K562 (cell line): ENCODE results near the gene CNGB1. TPM values are rescaled to one million over a fixed set of nuclear protein-coding genes. Genes with fewer than 3 reads are reported as not detected.

Experiments used
- ATAC-seq: fragments of 200-7000 bp; cut with Tn5 transposase; 3 replicates; pipeline ENCODE4 v1.9.1; 2020; ENCODE audit warnings: moderate library complexity
- BruUV-seq: library from RNA; stranded (reverse); fragments of 400-500 nt; replicated peaks from 2 replicates; lab custom pipeline; 2021; lab: Mats Ljungman, UMichigan
- CTCF ChIA-PET: fragments of 300-600 bp; formaldehyde crosslinking; extraction: SDS; loops from one replicate; lab custom pipeline; 2021; ENCODE audit warnings: low intra/inter-chr PET ratio; lab: Yijun Ruan, JAX
- POLR2A ChIA-PET: fragments of 300-600, 350-650 bp; sonication (Branson Sonifier 250); formaldehyde crosslinking; extraction: SDS; loops from one replicate; lab custom pipeline; 2021; ENCODE audit warnings: antibody characterized with exemption, inconsistent platforms; lab: Yijun Ruan, JAX
- DNase-seq, 4 experiments: peaks; one replicate each; pipeline versions ENCODE4 v3.0.0 to v3.0.0-alpha.2; 2011 to 2018; ENCODE audit warnings: low spot score in 3 of 4, mixed read lengths in 3 of 4; ENCODE audit errors: extremely low read depth in 1 of 4
- FAIRE-seq: peaks from 2 replicates; lab custom pipeline; 2011; peaks lifted over from hg19 to GRCh38; lab: Jason Lieb, UNC
- H2AFZ ChIP-seq: 2 replicates; pipeline ENCODE4 v1.6.0; 2011; ENCODE audit warnings: low read depth, low read length, control low read depth, inconsistent platforms
- H3K27ac ChIP-seq: fragments of 200-600 bp; 3 replicates; pipeline ENCODE4 v1.8.0; 2011; ENCODE audit warnings: low read depth, mild to moderate bottlenecking, control low read depth, inconsistent platforms, low read length, moderate library complexity, mixed read lengths; ENCODE audit errors: extremely low read depth
- H3K27me3 ChIP-seq, 2 experiments: fragments of 300-600 bp in 1 of 2; 2 replicates in 1 of 2; 3 replicates in 1 of 2; pipeline versions ENCODE4 v1.6.0 to v1.8.0; 2011; ENCODE audit warnings: inconsistent platforms in 2 of 2, low read length in 2 of 2, mild to moderate bottlenecking in 1 of 2, mixed read lengths in 1 of 2, moderate library complexity in 1 of 2; ENCODE audit not compliant: control insufficient read depth in 2 of 2, insufficient read depth in 2 of 2
- H3K36me3 ChIP-seq: fragments of 300-600 bp; 3 replicates; pipeline ENCODE4 v1.8.0; 2011; ENCODE audit warnings: mild to moderate bottlenecking, low read length, inconsistent platforms; ENCODE audit not compliant: control insufficient read depth, insufficient read depth
- H3K4me1 ChIP-seq, 2 experiments: fragments of 200-600 bp in 1 of 2; replicated peaks in 1 of 2; 2 replicates in 1 of 2; 3 replicates in 1 of 2; pipeline versions ENCODE4 v1.5.1 to v1.8.0; 2011; ENCODE audit warnings: inconsistent platforms in 2 of 2, low read length in 2 of 2, mild to moderate bottlenecking in 1 of 2, mixed read lengths in 1 of 2, moderate library complexity in 1 of 2; ENCODE audit not compliant: control insufficient read depth in 2 of 2, insufficient read depth in 2 of 2
- H3K4me2 ChIP-seq: 2 replicates; pipeline ENCODE4 v1.6.1; 2011; ENCODE audit warnings: low read length, control low read depth, inconsistent platforms, mixed read lengths; ENCODE audit not compliant: insufficient read depth
- H3K4me3 ChIP-seq: fragments of 200-600 bp; sonication (generic), shearing (Covaris generic); 2 replicates; pipeline ENCODE4 v1.5.1; 2016; ENCODE audit warnings: control low read depth, inconsistent platforms
- H3K79me2 ChIP-seq: fragments of 200-600 bp; 3 replicates; pipeline ENCODE4 v1.8.0; 2011; ENCODE audit warnings: low read length, inconsistent platforms; ENCODE audit not compliant: control insufficient read depth, insufficient read depth
- H3K9ac ChIP-seq, 2 experiments: 2 replicates each; pipeline versions ENCODE4 v1.6.0 to v1.6.1; 2011; ENCODE audit warnings: low read depth in 2 of 2, low read length in 2 of 2, control low read depth in 1 of 2, inconsistent platforms in 1 of 2, mild to moderate bottlenecking in 1 of 2, mixed read lengths in 1 of 2; ENCODE audit not compliant: insufficient read depth in 1 of 2
- H3K9me1 ChIP-seq: one replicate; pipeline ENCODE4 v1.6.0; 2011; ENCODE audit warnings: inconsistent platforms, mild to moderate bottlenecking, low read length, moderate library complexity; ENCODE audit not compliant: control insufficient read depth, insufficient read depth
- H3K9me3 ChIP-seq: replicated peaks from 2 replicates; pipeline ENCODE4 v1.5.1; 2011; ENCODE audit warnings: low read depth, low read length, inconsistent platforms; ENCODE audit not compliant: control insufficient read depth, insufficient read depth
- H4K20me1 ChIP-seq: replicated peaks from 2 replicates; pipeline ENCODE4 v1.6.1; 2011; ENCODE audit warnings: low read length, inconsistent platforms, mixed read lengths; ENCODE audit not compliant: control insufficient read depth, insufficient read depth
- CEBPB ChIP-seq: fragments of 450-650 bp; IDR thresholded peaks from 2 replicates; pipeline ENCODE4 v1.6.1; 2016; ENCODE audit warnings: missing genetic modification characterization, missing compliant biosample characterization
- CEBPG ChIP-seq, 3 experiments: fragments of 200-800 bp in 1 of 3; sonication (Bioruptor generic) in 1 of 3; sonication (generic) in 1 of 3; formaldehyde crosslinking in 1 of 3; IDR thresholded peaks in 2 of 3; conservative IDR thresholded peaks in 1 of 3; 2 replicates each; pipeline versions ENCODE4 v1.6.1 to v1.8.0; 2016 to 2022; ENCODE audit warnings: missing compliant biosample characterization in 2 of 3, missing genetic modification characterization in 2 of 3, mild to moderate bottlenecking in 1 of 3, missing genetic modification reagents in 1 of 3
- ELF2 ChIP-seq: fragments of 250-450 bp; sonication (Bioruptor Pico); IDR thresholded peaks from 2 replicates; pipeline ENCODE4 v1.5.0; 2021; ENCODE audit warnings: mild to moderate bottlenecking
- MTA2 ChIP-seq: fragments of 450-650 bp; IDR thresholded peaks from 2 replicates; pipeline ENCODE4 v1.6.1; 2016; ENCODE audit warnings: low read depth
- NFE2 ChIP-seq: IDR thresholded peaks from 2 replicates; pipeline ENCODE4 v1.6.1; 2014; ENCODE audit warnings: antibody characterized with exemption, low read depth
- RBM25 ChIP-seq: fragments of 200-400 bp; formaldehyde crosslinking; IDR thresholded peaks from 2 replicates; pipeline ENCODE4 v1.6.1; 2018; ENCODE audit warnings: low read length, low read depth, moderate library complexity; ENCODE audit not compliant: severe bottlenecking
- SMARCA5 ChIP-seq: fragments of 450-650 bp; IDR thresholded peaks from 2 replicates; pipeline ENCODE4 v1.6.1; 2016
- ZNF146 ChIP-seq: IDR thresholded peaks from one replicate; pipeline ENCODE4 v1.6.1; 2018; ENCODE audit warnings: missing compliant biosample characterization; ENCODE audit not compliant: unreplicated experiment
- ZNF212 ChIP-seq: fragments of 450-650 bp; formaldehyde crosslinking; IDR thresholded peaks from 2 replicates; pipeline ENCODE4 v1.4.0; 2020; ENCODE audit warnings: mild to moderate bottlenecking
- WGBS: fragments of 100-300 bp; shearing (Covaris generic); methylation state at CpG from one replicate; pipeline ENCODE4 v1.1.6; 2016; ENCODE audit warnings: low coverage, mixed read lengths; ENCODE audit not compliant: insufficient coverage; ENCODE audit errors: missing lambda C conversion rate; 5-methylcytosine and 5-hydroxymethylcytosine counted together
- in situ Hi-C: fragments of 300-500 bp; cut with MboI; formaldehyde crosslinking; loops from 4 replicates; pipeline ENCODE4 v1.15.0; 2018; ENCODE audit warnings: inconsistent platforms, mixed read lengths
- intact Hi-C: fragments of 100-400 bp; cut with micrococcal nuclease; formaldehyde crosslinking; loops from 2 replicates; pipeline ENCODE4 v1.14.2; 2022
- polyA plus RNA-seq, 8 experiments: library from polyadenylated mRNA; depleted of rRNA in 4 of 8; stranded (reverse) in 5 of 8; unstranded in 3 of 8; fragments of >200 nt; fragmentation: Nextera tagmentation in 2 of 8; fragmentation: Illumina TruSeq in 1 of 8; extraction: Ambion mirVana in 2 of 8; extraction: Trizol in 1 of 8; gene quantifications; 2 replicates each; pipeline versions ENCODE4 v1.2.1 to v1.2.3, GENCODE V29; 2011 to 2014; ENCODE audit warnings: inconsistent platforms in 1 of 8, missing spikeins in 1 of 8
- total RNA-seq, 7 experiments: library from RNA; depleted of rRNA in 6 of 7; stranded (reverse); fragments of >200 nt in 6 of 7; fragmentation: Illumina TruSeq in 2 of 7; extraction: Trizol in 2 of 7; gene quantifications; 2 replicates each; pipeline versions ENCODE4 v1.2.1 to v1.2.3, GENCODE V29; 2011 to 2021; ENCODE audit warnings: low replicate concordance in 1 of 7

The CNGB1 gene
- total and polyA plus RNA-seq, 9 of the 15 experiments (the other 6 are each of a cell fraction or from before 2014, with no cell fraction given), result not detected

DNA sequence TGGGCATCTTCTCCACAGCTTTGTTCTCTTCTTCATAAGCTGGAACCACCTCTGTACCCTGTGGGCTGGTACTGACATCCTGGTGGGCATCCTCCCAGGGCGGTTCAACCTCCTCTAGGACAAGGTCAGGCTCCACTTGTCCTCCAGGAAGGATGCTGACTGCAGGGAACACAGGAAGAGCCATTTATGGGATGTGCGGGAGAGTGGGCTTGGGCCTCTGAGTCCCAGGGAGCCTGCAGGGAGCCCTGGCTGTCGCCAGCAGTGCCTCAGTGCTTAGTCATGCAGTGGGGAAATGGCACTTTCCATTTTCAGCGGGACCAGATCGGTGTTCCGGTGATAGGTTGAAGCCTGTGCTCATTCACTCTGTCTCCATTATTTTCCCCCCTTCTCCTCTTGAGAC, 20.5 kb downstream of the CNGB1 start:
- 3% methylated on average over 6 of the region's 6 CpGs for WGBS

DNA sequence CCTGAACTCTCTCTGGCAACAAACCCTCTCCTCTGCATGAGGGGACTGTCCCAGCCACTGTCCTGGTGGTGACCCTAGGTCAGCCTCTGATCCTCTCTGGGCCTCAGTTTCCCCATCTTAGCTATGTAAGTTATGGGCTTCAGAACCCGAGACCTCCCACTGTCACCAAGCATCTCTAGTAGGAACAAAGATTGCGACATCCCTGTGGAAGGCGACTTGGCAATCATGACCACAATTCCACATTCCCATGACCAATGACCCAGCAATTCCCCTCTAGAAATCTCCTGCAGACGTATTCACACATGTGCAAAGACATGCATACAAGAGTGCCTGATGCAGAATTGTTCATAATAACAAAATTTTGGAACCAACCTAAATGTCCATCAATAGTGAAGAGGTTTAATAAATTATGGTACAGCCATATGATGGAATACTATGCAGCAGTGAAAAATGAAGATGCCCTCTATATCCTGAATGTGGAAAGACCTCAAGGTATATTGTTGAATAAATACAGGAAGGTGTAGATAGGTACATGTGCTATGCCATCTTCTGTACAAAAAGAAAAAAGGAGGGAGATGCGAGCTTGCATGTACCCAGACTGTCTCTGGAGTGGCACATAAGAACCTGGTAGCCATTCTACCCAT, 21.2 kb downstream of the CNGB1 start:
- in situ Hi-C loops, result no loop called here
- H4K20me1 ChIP-seq, result peaks cover 8% of the 10 kb centered on the region
- FAIRE-seq, result no peak
- peaks cover 0 to 22% of the 10 kb centered on the region in 2 experiments; a peak in 2 of 5 replicates for H3K27me3 ChIP-seq
- TF ChIP-seq ELF2 (CRISPR knock-in tag), result no peak
- TF ChIP-seq CEBPG (CRISPR knock-in tag; IDR thresholded peaks at IDR 0.05), result no peak
- peak; percentile 22 to 57; a peak in 3 of 4 replicates for TF ChIP-seq CEBPG (tag; conservative IDR thresholded peaks at IDR 0.05 in 1 of 2, IDR thresholded peaks at IDR 0.05 in 1 of 2)
- TF ChIP-seq SMARCA5, result 0 out of 2 replicates have a peak, but pooled peaks have one; percentile 47
- TF ChIP-seq ZNF146 (CRISPR knock-in tag), result peak; percentile 96
- TF ChIP-seq ZNF212, result no peak
- TF ChIP-seq NFE2, result 0 out of 2 replicates have a peak, but pooled peaks have one; percentile 13
- TF ChIP-seq CEBPB (tag), result peak; percentile 77
- peak; percentile 79 for TF ChIP-seq RBM25
- no peak overlapping the region for H3K27ac ChIP-seq
- H3K4me3 ChIP-seq, result no peak overlapping the region
- CTCF ChIA-PET, result no interaction called here
- no peak overlapping the region for H3K9ac ChIP-seq
- H3K9me3 ChIP-seq, result no peaks in the 10 kb centered on the region
- POLR2A ChIA-PET, result interaction anchor here (0.5 kb wide), 1 partner anchor 10 kb away, joined by 3 read pairs; no protein-coding TSS in a partner anchor
- H3K9me1 ChIP-seq, result no peaks in the 10 kb centered on the region
- H3K4me1 ChIP-seq, result no peaks in the 10 kb centered on the region
- no peak overlapping the region for H2AFZ ChIP-seq
- 0% methylated on average over 4 of the region's 5 CpGs for WGBS
- no peak for DNase-seq
- no TSS peak for BruUV-seq
- ATAC-seq, result no peak
- H3K4me2 ChIP-seq, result no peak overlapping the region
- no peaks in the 10 kb centered on the region for H3K79me2 ChIP-seq
- intact Hi-C loops, result loop anchor here (5.0 kb wide), 1 partner anchor 53 kb away; the partner anchor contains the start of genes USB1 and ZNF319
- no peaks in the 10 kb centered on the region for H3K36me3 ChIP-seq

More for the DNA sequence above, 20.5 kb downstream of the CNGB1 start:
- TF ChIP-seq NFE2, result 0 out of 2 replicates have a peak, but pooled peaks have one; percentile 13
- no peak for TF ChIP-seq MTA2
- Histone ChIP-seq H3K4me2 (no peak overlapping the region), H3K27ac (no peak overlapping the region), H3K79me2 (no peaks in the 10 kb centered on the region), H3K36me3 (no peaks in the 10 kb centered on the region), H4K20me1 (peaks cover 8% of the 10 kb centered on the region), H2AFZ (no peak overlapping the region), H3K4me1 (no peaks in the 10 kb centered on the region), H3K27me3 (peaks cover 0 to 22% of the 10 kb centered on the region in 2 experiments; a peak in 2 of 5 replicates), H3K9me3 (no peaks in the 10 kb centered on the region), H3K9me1 (no peaks in the 10 kb centered on the region), H3K9ac (no peak overlapping the region), H3K4me3 (no peak overlapping the region)
- in situ Hi-C loops (no loop called here), intact Hi-C loops (no loop called here)
- ChIA-PET POLR2A (no interaction called here), CTCF (no interaction called here)
- DNase-seq (no peak), FAIRE-seq (no peak), ATAC-seq (no peak)
- no TSS peak for BruUV-seq
